IPS-18c (cell line): ENCODE results near the gene MIX23.
"Not testable (repeated sequence)": the region's sequence is repeated elsewhere in the genome, so short reads cannot be mapped to it uniquely, and the experiment has no call there.

Source experiments
- H3K4me3 ChIP-seq: 2 replicates; pipeline ENCODE4 v1.7.0; 2013; ENCODE audit warnings: low read depth, mild to moderate bottlenecking, low read length, moderate library complexity; ENCODE audit not compliant: insufficient read depth
- H3K9me3 ChIP-seq: one replicate; pipeline ENCODE4 v1.6.1; 2013; ENCODE audit warnings: mild to moderate bottlenecking, low read length, moderate library complexity; ENCODE audit not compliant: control insufficient read depth, insufficient read depth

Gene MIX23

DNA sequence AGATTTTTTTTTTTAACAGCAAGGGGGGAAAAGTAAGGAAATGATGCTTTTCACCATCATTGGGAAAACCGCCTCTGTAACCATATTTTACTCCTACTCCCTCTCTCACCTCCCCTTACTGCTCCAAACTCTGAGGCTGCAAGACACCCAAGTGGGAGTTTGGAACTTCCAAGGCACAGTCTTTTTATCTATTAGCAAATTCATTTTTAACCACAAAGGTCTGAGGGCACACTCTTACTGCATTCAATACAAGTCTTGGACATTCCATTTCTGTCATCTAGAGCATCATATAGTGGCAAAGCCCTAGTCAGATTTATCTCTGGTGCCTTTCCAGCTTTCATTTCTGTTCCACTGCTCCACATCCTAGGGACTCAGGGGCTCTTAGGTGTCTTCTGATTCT is 14.2 kb upstream of the MIX23 start:
- no peaks in the 10 kb centered on the region for H3K9me3 ChIP-seq

DNA sequence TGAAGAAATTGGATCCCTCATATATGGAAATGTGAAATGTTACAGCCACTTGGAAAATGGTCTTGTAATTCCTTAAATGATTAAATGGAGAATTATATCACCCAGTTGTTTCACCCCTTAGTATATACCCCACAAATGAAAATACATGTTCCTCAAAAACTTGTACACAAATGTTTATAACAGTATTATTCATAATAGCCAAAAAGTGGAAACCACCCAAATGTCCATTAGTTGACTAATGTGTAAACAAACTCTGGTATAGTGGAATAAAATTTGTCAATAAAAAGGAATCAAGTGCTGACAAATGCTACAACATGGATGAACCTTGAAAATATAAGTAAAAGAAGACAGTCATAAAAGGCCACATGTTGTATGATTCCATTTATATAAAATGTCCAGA is 13.5 kb upstream of the MIX23 start:
- Histone ChIP-seq H3K9me3 (no peaks in the 10 kb centered on the region), H3K4me3 (no peak overlapping the region)

More for the DNA sequence above, 14.2 kb upstream of the MIX23 start:
- no peak overlapping the region for H3K4me3 ChIP-seq

DNA sequence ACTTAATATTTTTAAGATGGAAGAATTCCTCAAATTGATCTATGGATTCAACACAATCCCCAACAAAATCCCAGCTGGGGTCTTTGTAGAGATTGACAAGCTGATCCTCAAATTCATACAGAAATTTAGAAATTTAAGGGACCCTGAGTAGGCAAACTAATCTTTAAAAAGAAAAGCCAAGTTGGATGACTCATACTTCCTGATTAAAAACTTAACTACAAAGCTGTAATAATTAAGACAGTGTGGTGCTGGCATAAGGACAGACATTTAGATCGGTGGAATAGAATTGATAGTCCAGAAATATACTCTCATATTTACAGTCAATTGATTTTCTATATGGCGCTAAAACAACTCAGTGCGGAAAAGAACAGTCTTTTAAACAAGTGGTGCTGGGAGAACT is 12.6 kb upstream of the MIX23 start:
- Histone ChIP-seq H3K9me3 (no peaks in the 10 kb centered on the region), H3K4me3 (no peak overlapping the region)

DNA sequence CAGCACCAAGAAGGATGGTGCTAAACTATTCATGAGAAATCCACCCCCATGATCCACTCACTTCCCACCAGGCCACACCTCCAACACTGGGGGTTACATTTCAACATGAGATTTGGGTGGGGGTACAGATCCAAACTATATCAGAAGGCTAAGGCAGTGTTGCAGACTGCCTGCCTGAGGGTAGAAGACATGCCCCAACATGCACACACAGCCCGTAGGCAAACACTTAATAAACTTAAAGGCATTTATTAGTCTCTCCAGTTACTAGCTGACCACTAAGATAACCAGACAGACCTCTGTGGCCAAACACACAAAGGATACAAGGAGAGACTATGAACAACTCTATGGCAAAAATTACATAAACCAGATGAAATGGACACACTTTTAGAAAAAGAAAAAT is 11.1 kb upstream of the MIX23 start:
- Histone ChIP-seq H3K9me3 (no peaks in the 10 kb centered on the region), H3K4me3 (no peak overlapping the region)

GRCh38 chr3:122392868-122393844 is 10.1 kb upstream of the MIX23 start:
- Histone ChIP-seq H3K4me3 (no peak overlapping the region), H3K9me3 (no peaks in the 10 kb centered on the region)

GRCh38 chr3:122391681-122392446 is 8.8 kb upstream of the MIX23 start:
- no peak overlapping the region for H3K4me3 ChIP-seq
- H3K9me3 ChIP-seq: no peaks in the 10 kb centered on the region

GRCh38 chr3:122390665-122391064 is 7.6 kb upstream of the MIX23 start:
- Histone ChIP-seq H3K9me3 (no peaks in the 10 kb centered on the region), H3K4me3 (no peak overlapping the region)

DNA sequence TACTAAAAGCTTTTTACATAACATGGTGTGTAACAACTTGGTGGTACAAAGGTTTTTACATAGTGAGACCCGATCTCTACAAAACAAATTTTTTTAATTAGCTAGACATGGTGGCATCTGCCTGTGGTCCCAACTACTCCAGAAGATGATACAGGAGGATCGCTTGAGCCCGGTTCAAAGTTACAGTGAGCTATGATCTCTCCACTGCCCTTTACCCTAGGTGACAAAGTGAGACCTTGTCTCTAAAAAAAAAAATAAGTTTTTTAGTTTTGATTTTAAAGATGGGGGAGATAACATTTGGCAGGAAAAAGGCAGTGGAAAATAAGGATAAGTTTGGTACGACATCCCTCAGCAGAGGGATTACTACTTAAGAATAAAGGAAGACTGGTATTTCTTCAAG is 6.9 kb upstream of the MIX23 start:
- no peaks in the 10 kb centered on the region for H3K9me3 ChIP-seq
- H3K4me3 ChIP-seq: no peak overlapping the region

GRCh38 chr3:122389197-122389596 is 6.2 kb upstream of the MIX23 start:
- no peak overlapping the region for H3K4me3 ChIP-seq

DNA sequence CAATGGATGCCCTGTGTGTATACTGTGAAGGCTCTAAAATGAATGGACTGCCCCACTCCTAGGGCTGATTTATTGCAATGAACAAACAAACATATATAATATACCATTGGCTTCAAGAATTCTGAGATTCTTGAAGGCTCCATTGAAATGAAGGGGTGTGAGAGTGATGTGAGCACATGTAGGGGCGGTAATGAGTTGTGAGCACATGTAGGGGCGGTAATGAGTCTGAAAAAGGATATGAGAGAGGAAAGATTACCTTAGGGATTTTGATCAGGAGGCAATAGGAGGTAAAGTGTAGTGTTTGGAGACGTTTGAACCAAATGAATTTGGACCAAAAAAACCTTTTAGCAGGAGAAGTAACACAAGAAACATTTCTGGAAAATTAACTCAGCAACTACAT is 4.7 kb upstream of the MIX23 start:
- Histone ChIP-seq H3K4me3 (no peak overlapping the region), H3K9me3 (no peaks in the 10 kb centered on the region)

More at GRCh38 chr3:122389197-122389596, 6.2 kb upstream of the MIX23 start:
- no peaks in the 10 kb centered on the region for H3K9me3 ChIP-seq

DNA sequence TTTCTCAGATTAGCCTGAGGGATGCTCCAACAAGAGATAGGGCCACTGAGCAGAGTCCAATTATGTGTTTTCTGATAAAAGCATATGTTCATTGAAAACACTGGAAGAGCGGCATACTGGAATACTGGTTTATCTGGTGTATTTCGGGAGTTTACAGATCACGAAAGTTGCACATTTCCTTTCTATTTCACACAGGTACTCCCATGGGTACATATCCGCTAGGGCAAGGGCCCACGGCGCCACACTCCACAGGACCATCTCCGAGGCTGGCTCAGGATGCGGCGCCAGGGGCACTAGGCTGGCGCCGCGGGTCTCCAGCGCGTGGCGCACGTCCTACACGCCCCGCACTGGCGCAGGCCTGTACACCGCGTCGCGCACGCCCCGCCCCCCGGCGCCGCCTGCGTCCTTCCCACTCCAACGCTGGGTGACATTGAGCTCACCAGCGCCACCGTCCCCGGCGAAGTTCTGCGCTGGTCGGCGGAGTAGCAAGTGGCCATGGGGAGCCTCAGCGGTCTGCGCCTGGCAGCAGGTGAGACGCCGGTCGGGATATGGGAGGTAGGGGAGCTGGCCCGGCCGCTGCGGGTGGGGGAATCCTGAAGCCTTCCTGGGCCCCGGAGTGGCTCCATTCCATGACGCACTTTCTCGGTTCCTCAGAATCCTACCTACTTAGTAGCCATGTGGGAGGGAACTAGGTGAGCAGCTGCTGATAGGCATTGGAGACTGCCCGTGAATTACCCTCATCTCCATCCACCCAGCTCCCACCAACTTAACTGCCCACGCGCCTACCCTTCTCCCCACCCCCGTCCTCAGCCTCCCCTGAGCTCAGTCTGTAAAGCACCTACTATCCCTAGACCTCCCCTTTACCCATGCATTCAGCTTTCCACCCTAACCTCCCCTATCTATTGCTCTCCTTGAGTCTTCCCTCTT is 1.0 kb upstream of the MIX23 start, which contains the start of gene FAM162A:
FAM162A (plus strand) TSS at position 412 of the 927 bp plus-strand sequence; CDS start at position 496, 84 bp downstream.
- H3K9me3 ChIP-seq: no peaks in the 10 kb centered on the region
- peak within 1 kb of the TSS; percentile 86 for H3K4me3 ChIP-seq

DNA sequence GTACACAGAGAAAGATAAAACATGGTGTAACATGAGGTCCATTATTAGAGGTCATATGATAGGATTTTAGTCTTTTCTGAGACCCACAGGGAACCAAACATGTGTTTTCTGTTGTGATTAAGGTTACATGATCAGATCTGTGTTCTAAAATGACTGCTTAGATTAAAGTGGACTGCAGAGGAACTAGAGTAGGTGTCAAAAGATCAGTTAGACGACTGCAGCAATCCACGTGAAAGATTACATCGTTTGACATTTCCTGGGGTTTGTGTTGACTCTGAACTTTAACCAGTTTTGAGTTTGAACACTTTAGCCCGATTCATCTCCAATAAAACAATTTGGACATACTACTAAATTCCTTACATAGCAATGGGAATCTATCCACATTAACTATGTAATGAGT is 5.1 kb downstream of the MIX23 start:
- no peak overlapping the region for H3K4me3 ChIP-seq
- H3K9me3 ChIP-seq: no peaks in the 10 kb centered on the region

- Histone ChIP-seq H3K9me3 (no peaks in the 10 kb centered on the region), H3K4me3 (no peak overlapping the region)
These were observed 9.0 kb downstream of the MIX23 start for GRCh38 chr3:122374034-122374433.

GRCh38 chr3:122366379-122366749 is 16.7 kb downstream of the MIX23 start:
- Histone ChIP-seq H3K4me3 (no peak overlapping the region), H3K9me3 (no peaks in the 10 kb centered on the region)

- not testable (repeated sequence) for H3K4me3 ChIP-seq, H3K9me3 ChIP-seq
These were observed 17.3 kb downstream of the MIX23 start for GRCh38 chr3:122365582-122366378.

DNA sequence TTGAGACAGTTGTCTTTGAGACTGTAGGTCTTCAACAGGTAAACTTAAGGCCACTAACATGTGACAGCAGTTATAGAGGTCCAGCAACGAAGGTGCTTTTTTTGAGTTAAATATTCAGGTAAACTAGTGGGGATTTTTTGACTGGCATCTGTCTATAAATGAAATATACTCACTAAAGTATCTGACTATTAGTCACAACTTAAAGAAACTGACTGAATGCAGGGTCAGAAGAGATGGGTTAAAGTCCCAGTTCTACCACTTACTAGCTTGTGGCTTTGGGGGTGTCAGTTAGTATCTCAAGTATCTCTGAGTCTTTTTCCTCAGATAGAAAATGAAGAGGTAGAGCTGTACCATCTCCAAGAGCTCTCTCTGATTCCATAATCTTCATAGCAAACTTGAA is 18.0 kb downstream of the MIX23 start:
- no peak overlapping the region for H3K4me3 ChIP-seq
- no peaks in the 10 kb centered on the region for H3K9me3 ChIP-seq
